Endometrial microvascular endothelial cells (primary cell): Measurements from ENCODE around the gene SRP19. TPM values are rescaled to one million over a fixed set of nuclear protein-coding genes. Genes with fewer than 3 reads are reported as not detected.
"Not testable (repeated sequence)": the region's sequence is repeated elsewhere in the genome, so short reads cannot be mapped to it uniquely, and the experiment has no call there.

Experiments used
- in situ Hi-C: cut with HindIII; loops from 2 replicates; pipeline ENCODE4 v1.10.0; 2017; ENCODE audit warnings: low sequenced_read_pairs, low pct_unique_long_range_greater_than_20kb; ENCODE audit errors: inconsistent ontology term
- total RNA-seq: library from RNA; depleted of rRNA; stranded (reverse); fragments of >200 nt; gene quantifications from one replicate; pipeline ENCODE4 v1.2.3, GENCODE V29; 2015; ENCODE audit errors: inconsistent ontology term

Gene SRP19
- total RNA-seq, 1 donor from 2014 or later = 136 TPM

GRCh38 chr5:112866739-112867138 is 5.7 kb downstream of the SRP19 start:
- in situ Hi-C loops = no loop called here

- in situ Hi-C loops = no loop called here
These were observed 6.3 kb downstream of the SRP19 start for GRCh38 chr5:112867411-112867810.

GRCh38 chr5:112869948-112870347 is 8.9 kb downstream of the SRP19 start:
- in situ Hi-C loops = no loop called here

GRCh38 chr5:112870966-112871365 is 9.9 kb downstream of the SRP19 start:
- in situ Hi-C loops = no loop called here

GRCh38 chr5:112876362-112876761 is 15.3 kb downstream of the SRP19 start:
- in situ Hi-C loops = no loop called here

GRCh38 chr5:112878101-112878500 is 17.0 kb downstream of the SRP19 start:
- in situ Hi-C loops = no loop called here

- in situ Hi-C loops = no loop called here
These were observed 17.7 kb downstream of the SRP19 start for GRCh38 chr5:112878760-112879159.

GRCh38 chr5:112880219-112880964 is 19.3 kb downstream of the SRP19 start:
- in situ Hi-C loops = no loop called here

GRCh38 chr5:112883192-112883591 is 22.1 kb downstream of the SRP19 start:
- in situ Hi-C loops = no loop called here

GRCh38 chr5:112885001-112885400 is 23.9 kb downstream of the SRP19 start:
- in situ Hi-C loops = no loop called here

- in situ Hi-C loops = no loop called here
These were observed 25.9 kb downstream of the SRP19 start for GRCh38 chr5:112886975-112887374.

GRCh38 chr5:112892066-112892465 is 31.0 kb downstream of the SRP19 start:
- in situ Hi-C loops = not testable (repeated sequence)

GRCh38 chr5:112892776-112893175 is 31.7 kb downstream of the SRP19 start:
- in situ Hi-C loops = no loop called here

GRCh38 chr5:112895682-112896081 is 34.6 kb downstream of the SRP19 start:
- in situ Hi-C loops = no loop called here

- in situ Hi-C loops = no loop called here
These were observed 41.5 kb downstream of the SRP19 start for GRCh38 chr5:112902561-112902960.

GRCh38 chr5:112904996-112905395 is 43.9 kb downstream of the SRP19 start:
- in situ Hi-C loops = not testable (repeated sequence)

GRCh38 chr5:112906637-112907036 is 45.5 kb downstream of the SRP19 start:
- in situ Hi-C loops = no loop called here

- in situ Hi-C loops = no loop called here
These were observed 46.1 kb downstream of the SRP19 start for GRCh38 chr5:112907166-112907631.

GRCh38 chr5:112908854-112909253 is 47.8 kb downstream of the SRP19 start:
- in situ Hi-C loops = no loop called here

- in situ Hi-C loops = no loop called here
These were observed 49.4 kb downstream of the SRP19 start for GRCh38 chr5:112910529-112910928.

- in situ Hi-C loops = no loop called here
These were observed 53.5 kb downstream of the SRP19 start for GRCh38 chr5:112914584-112914983.
